Mesendoderm (in vitro differentiated cells): ENCODE data around the gene TFR2.

Source experiments
- DNase-seq: peaks from one replicate; pipeline ENCODE4 v3.0.0; 2013
- H2AK5ac ChIP-seq: 2 replicates; pipeline ENCODE4 v1.6.1; 2013; ENCODE audit warnings: low read length, inconsistent platforms
- H2BK120ac ChIP-seq: 2 replicates; pipeline ENCODE4 v1.6.1; 2013; ENCODE audit warnings: low read depth, mild to moderate bottlenecking, low read length, moderate library complexity, mixed read lengths
- H2BK15ac ChIP-seq: replicated peaks from 2 replicates; pipeline ENCODE4 v1.6.1; 2013; ENCODE audit warnings: low read depth, mild to moderate bottlenecking, moderate library complexity
- H2BK5ac ChIP-seq: 2 replicates; pipeline ENCODE4 v1.6.1; 2013; ENCODE audit warnings: low read length, inconsistent platforms
- H3K18ac ChIP-seq: 2 replicates; pipeline ENCODE4 v1.6.1; 2013; ENCODE audit warnings: mild to moderate bottlenecking, low read length, mixed read lengths
- H3K23ac ChIP-seq: one replicate; pipeline ENCODE4 v1.6.1; 2013; ENCODE audit warnings: low read length
- H3K27ac ChIP-seq: 2 replicates; pipeline ENCODE4 v1.5.1; 2013; ENCODE audit warnings: low read depth, mild to moderate bottlenecking, inconsistent platforms, low read length, moderate library complexity
- H3K27me3 ChIP-seq: 2 replicates; pipeline ENCODE4 v1.6.1; 2013; ENCODE audit warnings: low read length, control low read depth, mild to moderate bottlenecking, inconsistent platforms; ENCODE audit not compliant: insufficient read depth, poor library complexity
- H3K36me3 ChIP-seq: 2 replicates; pipeline ENCODE4 v1.6.1; 2013; ENCODE audit warnings: low read length, inconsistent platforms; ENCODE audit not compliant: control insufficient read depth, insufficient read depth
- H3K4ac ChIP-seq: one replicate; pipeline ENCODE4 v1.6.1; 2013; ENCODE audit warnings: low read depth, mild to moderate bottlenecking, low read length, moderate library complexity
- H3K4me1 ChIP-seq: 2 replicates; pipeline ENCODE4 v1.6.1; 2013; ENCODE audit warnings: low read depth, low read length, inconsistent platforms; ENCODE audit not compliant: control insufficient read depth
- H3K4me2 ChIP-seq: 2 replicates; pipeline ENCODE4 v1.6.1; 2013; ENCODE audit warnings: low read length
- H3K4me3 ChIP-seq: 2 replicates; pipeline ENCODE4 v1.5.1; 2013; ENCODE audit warnings: mild to moderate bottlenecking, low read length
- H3K56ac ChIP-seq: one replicate; pipeline ENCODE4 v1.6.1; 2013; ENCODE audit warnings: low read length
- H3K79me1 ChIP-seq: 2 replicates; pipeline ENCODE4 v1.6.1; 2013; ENCODE audit warnings: low read length, inconsistent platforms
- H3K79me2 ChIP-seq: 2 replicates; pipeline ENCODE4 v1.6.1; 2013; ENCODE audit warnings: mild to moderate bottlenecking, low read length; ENCODE audit not compliant: control insufficient read depth, insufficient read depth
- H3K9ac ChIP-seq: 2 replicates; pipeline ENCODE4 v1.6.1; 2013; ENCODE audit warnings: low read length, inconsistent platforms
- H4K5ac ChIP-seq: one replicate; pipeline ENCODE4 v1.6.1; 2013; ENCODE audit warnings: low read length
- H4K8ac ChIP-seq: one replicate; pipeline ENCODE4 v1.6.1; 2013; ENCODE audit warnings: low read depth, mild to moderate bottlenecking, control low read depth, low read length, moderate library complexity
- WGBS: extraction: QIAGEN DNeasy Blood & Tissue Kit; methylation state at CpG from one replicate; pipeline ENCODE4 v1.1.7; 2013; ENCODE audit warnings: low lambda C conversion rate, missing lambda C conversion rate; ENCODE audit not compliant: insufficient coverage; ENCODE audit errors: extremely low coverage; 5-methylcytosine and 5-hydroxymethylcytosine counted together

The TFR2 gene

DNA sequence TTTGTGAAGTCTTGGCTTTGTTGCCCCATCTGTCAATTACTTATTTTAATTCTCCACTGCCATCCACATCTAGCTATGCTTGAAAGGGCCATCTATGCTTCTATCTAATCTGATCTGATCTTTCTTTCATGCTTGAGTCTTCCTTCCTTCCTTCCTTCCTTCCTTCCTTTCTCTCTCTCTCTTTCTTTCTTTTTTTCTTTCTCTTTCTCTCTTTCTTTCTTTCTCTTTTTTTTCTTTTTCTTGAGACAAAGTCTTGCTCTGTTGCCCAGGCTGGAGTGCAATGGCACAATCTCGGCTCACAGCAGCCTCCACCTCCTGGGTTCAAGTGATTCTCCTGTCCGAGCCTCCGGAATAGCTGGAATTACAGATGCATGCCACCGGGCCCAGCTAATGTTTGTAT is 11.3 kb downstream of the TFR2 start:
- WGBS: no CpG with 5 or more reads among the region's 4 CpGs
- no peaks in the 10 kb centered on the region for H3K27me3 ChIP-seq

GRCh38 chr7:100629117-100629716 is 12.1 kb downstream of the TFR2 start:
- Histone ChIP-seq H3K23ac (no peak overlapping the region), H3K4me3 (no peak overlapping the region), H3K4me1 (no peaks in the 10 kb centered on the region), H4K8ac (no peak overlapping the region), H3K18ac (no peak overlapping the region), H3K4ac (no peak overlapping the region), H2BK5ac (no peak overlapping the region), H3K27ac (no peak overlapping the region), H3K56ac (no peak overlapping the region), H3K4me2 (no peak overlapping the region), H3K79me2 (no peaks in the 10 kb centered on the region), H2AK5ac (no peak overlapping the region), H2BK120ac (no peak overlapping the region), H3K9ac (no peak overlapping the region), H2BK15ac (no peak overlapping the region), H3K79me1 (no peaks in the 10 kb centered on the region), H3K27me3 (no peaks in the 10 kb centered on the region), H4K5ac (no peak overlapping the region), H3K36me3 (no peaks in the 10 kb centered on the region)
- WGBS: no CpG with 5 or more reads among the region's 11 CpGs
- DNase-seq: peak; percentile 78

More for the DNA sequence above, 11.3 kb downstream of the TFR2 start:
- no peak overlapping the region for H3K4me3 ChIP-seq
- H2AK5ac ChIP-seq: no peak overlapping the region
- H3K79me2 ChIP-seq: no peaks in the 10 kb centered on the region
- no peak overlapping the region for H3K4me2 ChIP-seq
- H2BK5ac ChIP-seq: no peak overlapping the region
- H2BK120ac ChIP-seq: no peak overlapping the region
- no peak overlapping the region for H3K27ac ChIP-seq
- H3K79me1 ChIP-seq: no peaks in the 10 kb centered on the region
- H3K18ac ChIP-seq: no peak overlapping the region
- H4K8ac ChIP-seq: no peak overlapping the region
- no peak overlapping the region for H3K23ac ChIP-seq
- no peak overlapping the region for H3K9ac ChIP-seq
- H3K36me3 ChIP-seq: no peaks in the 10 kb centered on the region
- no peak overlapping the region for H3K56ac ChIP-seq
- no peak for DNase-seq
- no peaks in the 10 kb centered on the region for H3K4me1 ChIP-seq
- H2BK15ac ChIP-seq: no peak overlapping the region
- H3K4ac ChIP-seq: no peak overlapping the region
- no peak overlapping the region for H4K5ac ChIP-seq

DNA sequence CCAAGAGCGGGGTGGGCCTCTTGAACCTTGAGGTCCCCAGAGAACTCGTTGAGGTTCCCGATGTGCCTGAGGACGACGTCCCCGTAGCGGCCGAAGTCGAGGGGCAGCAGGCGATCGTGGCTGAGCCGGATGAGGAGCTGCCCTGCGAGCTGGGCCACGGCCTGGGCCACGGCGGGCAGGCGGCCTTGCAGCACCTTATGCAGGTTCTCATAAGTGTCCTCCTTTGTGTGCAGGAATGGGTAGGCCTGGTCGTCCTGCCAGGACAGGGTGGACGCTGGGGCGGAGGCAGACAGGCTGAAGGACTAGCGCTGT is 14.2 kb downstream of the TFR2 start:
- H3K79me2 ChIP-seq: no peaks in the 10 kb centered on the region
- H3K9ac ChIP-seq: no peak overlapping the region
- WGBS: no CpG with 5 or more reads among the region's 21 CpGs
- H3K79me1 ChIP-seq: no peaks in the 10 kb centered on the region
- no peaks in the 10 kb centered on the region for H3K27me3 ChIP-seq
- H3K56ac ChIP-seq: no peak overlapping the region
- no peak overlapping the region for H4K5ac ChIP-seq
- no peak overlapping the region for H3K18ac ChIP-seq
- H3K36me3 ChIP-seq: no peaks in the 10 kb centered on the region
- H3K23ac ChIP-seq: no peak overlapping the region
- H3K4me1 ChIP-seq: no peaks in the 10 kb centered on the region
- H2AK5ac ChIP-seq: no peak overlapping the region
- no peak overlapping the region for H2BK15ac ChIP-seq
- H4K8ac ChIP-seq: no peak overlapping the region
- no peak overlapping the region for H3K4me2 ChIP-seq
- no peak overlapping the region for H2BK120ac ChIP-seq
- H3K4ac ChIP-seq: no peak overlapping the region
- DNase-seq: no peak
- no peak overlapping the region for H3K4me3 ChIP-seq
- H3K27ac ChIP-seq: no peak overlapping the region
- no peak overlapping the region for H2BK5ac ChIP-seq

DNA sequence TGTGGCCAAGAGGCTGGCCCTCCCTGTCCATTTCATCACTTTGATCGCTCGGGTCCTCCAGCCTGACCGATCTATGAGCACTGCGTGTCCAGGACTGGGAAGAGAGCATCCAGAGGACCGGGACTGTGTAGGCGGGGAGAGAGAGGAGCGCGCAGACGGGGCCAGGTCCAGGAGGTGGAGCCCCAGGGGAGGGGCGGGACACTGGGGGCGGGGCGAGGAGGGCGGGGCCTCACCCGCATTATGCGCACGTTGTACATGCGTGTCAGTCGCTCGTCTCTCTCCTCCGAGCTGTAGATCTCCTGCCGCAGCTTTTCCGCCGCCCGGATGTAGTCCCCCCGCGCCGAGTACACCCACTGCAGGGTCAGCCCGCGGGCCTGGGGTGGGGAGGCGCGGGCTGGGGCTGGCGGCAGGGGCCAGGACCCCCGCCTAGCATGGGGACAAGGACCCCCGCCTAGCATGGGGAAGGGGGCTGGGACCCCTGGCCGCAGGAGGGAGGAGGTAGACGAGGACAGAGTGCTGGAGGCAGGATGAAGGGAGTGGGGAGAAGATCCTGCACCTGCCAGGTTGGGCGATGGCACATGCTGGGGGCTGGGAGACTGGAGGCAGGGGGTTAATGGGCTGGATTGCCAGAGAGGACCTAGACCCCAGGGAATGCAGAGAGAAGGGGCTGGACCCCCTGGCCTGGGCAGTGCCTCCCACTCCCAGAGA is 14.7 kb downstream of the TFR2 start:
- H3K56ac ChIP-seq: peak overlapping the region; percentile 57
- H2BK120ac ChIP-seq: no peak overlapping the region
- H3K36me3 ChIP-seq: no peaks in the 10 kb centered on the region
- no peak overlapping the region for H2AK5ac ChIP-seq
- H3K4ac ChIP-seq: no peak overlapping the region
- H4K5ac ChIP-seq: no peak overlapping the region
- no peak overlapping the region for H2BK15ac ChIP-seq
- H3K27ac ChIP-seq: no peak overlapping the region
- peak overlapping the region; percentile 41 for H3K9ac ChIP-seq
- peak; percentile 81 for DNase-seq
- no peak overlapping the region for H3K4me3 ChIP-seq
- H2BK5ac ChIP-seq: no peak overlapping the region
- H3K4me1 ChIP-seq: no peaks in the 10 kb centered on the region
- no peak overlapping the region for H3K23ac ChIP-seq
- H3K4me2 ChIP-seq: peak overlapping the region; percentile 44
- no peak overlapping the region for H3K18ac ChIP-seq
- H3K79me2 ChIP-seq: no peaks in the 10 kb centered on the region
- WGBS: no CpG with 5 or more reads among the region's 37 CpGs
- no peak overlapping the region for H4K8ac ChIP-seq
- no peaks in the 10 kb centered on the region for H3K27me3 ChIP-seq
- H3K79me1 ChIP-seq: no peaks in the 10 kb centered on the region

DNA sequence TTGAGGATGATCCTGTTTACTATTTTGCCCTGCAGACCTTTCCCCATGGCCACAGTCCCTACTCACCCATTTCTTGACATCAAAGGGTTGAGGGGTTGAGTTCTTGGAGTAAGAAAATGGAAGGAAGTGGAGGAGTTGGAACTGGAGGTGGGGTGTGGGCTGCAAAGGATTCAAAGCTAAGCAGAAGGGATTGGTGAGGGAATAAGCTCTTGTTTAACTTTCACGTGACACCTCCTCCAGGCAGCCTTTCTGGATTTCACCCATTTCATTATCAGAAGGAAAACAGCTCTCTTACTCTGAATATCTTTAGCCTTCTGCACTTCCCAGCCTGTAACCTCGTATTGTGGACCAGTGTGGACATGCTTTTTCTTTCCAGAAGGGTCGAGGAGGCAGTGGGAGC is 15.3 kb downstream of the TFR2 start:
- no CpG with 5 or more reads among the region's 3 CpGs for WGBS
- H3K27ac ChIP-seq: no peak overlapping the region
- H3K4me1 ChIP-seq: no peaks in the 10 kb centered on the region
- no peak overlapping the region for H2BK120ac ChIP-seq
- no peak overlapping the region for H3K4ac ChIP-seq
- H3K79me2 ChIP-seq: no peaks in the 10 kb centered on the region
- H3K4me3 ChIP-seq: no peak overlapping the region
- no peak overlapping the region for H4K8ac ChIP-seq
- no peak overlapping the region for H2BK15ac ChIP-seq
- H3K79me1 ChIP-seq: no peaks in the 10 kb centered on the region
- H3K56ac ChIP-seq: no peak overlapping the region
- H3K9ac ChIP-seq: no peak overlapping the region
- H2AK5ac ChIP-seq: no peak overlapping the region
- no peak overlapping the region for H3K18ac ChIP-seq
- H3K36me3 ChIP-seq: no peaks in the 10 kb centered on the region
- no peak for DNase-seq
- no peak overlapping the region for H4K5ac ChIP-seq
- H3K27me3 ChIP-seq: no peaks in the 10 kb centered on the region
- H3K23ac ChIP-seq: no peak overlapping the region
- no peak overlapping the region for H3K4me2 ChIP-seq
- H2BK5ac ChIP-seq: no peak overlapping the region
